Cardiac septum (tissue), 1 donor: ENCODE data around the gene KRTAP1-3. TPM values are rescaled to one million over a fixed set of nuclear protein-coding genes. Genes with fewer than 3 reads are reported as not detected.
"Not testable (repeated sequence)": the region's sequence is repeated elsewhere in the genome, so short reads cannot be mapped to it uniquely, and the experiment has no call there.

ENCODE experiments used
- DNase-seq: peaks from one replicate; pipeline ENCODE4 v3.0.0-alpha.2; 2020; ENCODE audit warnings: low spot score
- intact Hi-C: fragments of 100-400 bp; cut with DNase I; formaldehyde crosslinking; loops from one replicate; pipeline ENCODE4 v1.14.0; 2022
- total RNA-seq: library from RNA; stranded (reverse); fragmentation: NEBNext Ultra II Directional; extraction: Animal tissue kit (Norgen Biotek cat#: 25700); gene quantifications from one replicate; pipeline ENCODE4 v1.2.1, GENCODE V29; 2021
- donor health status: DM: no; HTN: no; CAD: no.

The KRTAP1-3 gene
- total RNA-seq, 1 donor from 2014 or later = not detected

- DNase-seq = no peak
- intact Hi-C loops = no loop called here
Observed at GRCh38 chr17:41013606-41014005, 21.1 kb downstream of the KRTAP1-3 start.

GRCh38 chr17:41013181-41013580, 21.5 kb downstream of the KRTAP1-3 start:
- intact Hi-C loops = no loop called here
- no peak for DNase-seq

GRCh38 chr17:41012326-41013120, 22.2 kb downstream of the KRTAP1-3 start:
- DNase-seq = no peak
- intact Hi-C loops = no loop called here

- DNase-seq = no peak
Observed at GRCh38 chr17:41010441-41010840, 24.2 kb downstream of the KRTAP1-3 start.

GRCh38 chr17:41009936-41010335, 24.7 kb downstream of the KRTAP1-3 start:
- no peak for DNase-seq
- intact Hi-C loops = no loop called here

More at GRCh38 chr17:41010441-41010840, 24.2 kb downstream of the KRTAP1-3 start:
- intact Hi-C loops = no loop called here

- intact Hi-C loops = no loop called here
- DNase-seq = no peak
Observed at GRCh38 chr17:41009301-41009760, 25.3 kb downstream of the KRTAP1-3 start.

- intact Hi-C loops = no loop called here
- no peak for DNase-seq
Observed at GRCh38 chr17:41008811-41009210, 25.9 kb downstream of the KRTAP1-3 start, which contains the start of gene KRTAP3-1. KRTAP3-1 (minus strand) TSS chr17:41009128; CDS start chr17:41009074, 54 bp downstream.

GRCh38 chr17:41004397-41004796, 30.3 kb downstream of the KRTAP1-3 start:
- intact Hi-C loops = no loop called here
- no peak for DNase-seq

- no peak for DNase-seq
- intact Hi-C loops = no loop called here
Observed at GRCh38 chr17:41003926-41004325, 30.7 kb downstream of the KRTAP1-3 start.

GRCh38 chr17:41002814-41003213, 31.9 kb downstream of the KRTAP1-3 start:
- intact Hi-C loops = no loop called here
- DNase-seq = no peak

- DNase-seq = no peak
- intact Hi-C loops = no loop called here
Observed at GRCh38 chr17:41001795-41002194, 32.9 kb downstream of the KRTAP1-3 start.

GRCh38 chr17:40999563-40999962, 35.1 kb downstream of the KRTAP1-3 start, which contains the start of gene KRTAP3-2:
KRTAP3-2 (minus strand) TSS chr17:40999906; CDS start chr17:40999853, 53 bp downstream.
- DNase-seq, intact Hi-C loops: not testable (repeated sequence)

- no peak for DNase-seq
- intact Hi-C loops = no loop called here
Observed at GRCh38 chr17:40997361-40997760, 37.3 kb downstream of the KRTAP1-3 start.

- no peak for DNase-seq
- intact Hi-C loops = no loop called here
Observed at GRCh38 chr17:40996829-40997228, 37.8 kb downstream of the KRTAP1-3 start.

GRCh38 chr17:40995116-40995515, 39.6 kb downstream of the KRTAP1-3 start:
- no peak for DNase-seq
- intact Hi-C loops = no loop called here

- no peak for DNase-seq
- intact Hi-C loops = no loop called here
Observed at GRCh38 chr17:40993839-40994238, 40.8 kb downstream of the KRTAP1-3 start, which contains the start of gene KRTAP3-3. KRTAP3-3 (minus strand) TSS chr17:40994164; CDS start chr17:40994097, 67 bp downstream.

GRCh38 chr17:40993084-40993483, 41.6 kb downstream of the KRTAP1-3 start:
- no peak for DNase-seq
- intact Hi-C loops = no loop called here

GRCh38 chr17:40992666-40993065, 42.0 kb downstream of the KRTAP1-3 start:
- intact Hi-C loops = no loop called here
- no peak for DNase-seq

GRCh38 chr17:40986920-40987319, 47.8 kb downstream of the KRTAP1-3 start:
- intact Hi-C loops = no loop called here
- DNase-seq = no peak

- DNase-seq = no peak
- intact Hi-C loops = no loop called here
Observed at GRCh38 chr17:40984226-40984625, 50.4 kb downstream of the KRTAP1-3 start, which contains the start of gene KRT40. KRT40 (minus strand) TSS chr17:40984326; CDS start chr17:40984273, 53 bp downstream.
